HG03025 (cell line): Measurements from ENCODE around the gene CTSE.

Experiments used
- ATAC-seq: cut with Tn5 transposase; IDR thresholded peaks from one replicate; pipeline ENCODE4 v1.9.1; 2021; ENCODE audit warnings: mild to moderate bottlenecking, moderate library complexity; ENCODE audit not compliant: unreplicated experiment, low FRiP score

CTSE gene

DNA sequence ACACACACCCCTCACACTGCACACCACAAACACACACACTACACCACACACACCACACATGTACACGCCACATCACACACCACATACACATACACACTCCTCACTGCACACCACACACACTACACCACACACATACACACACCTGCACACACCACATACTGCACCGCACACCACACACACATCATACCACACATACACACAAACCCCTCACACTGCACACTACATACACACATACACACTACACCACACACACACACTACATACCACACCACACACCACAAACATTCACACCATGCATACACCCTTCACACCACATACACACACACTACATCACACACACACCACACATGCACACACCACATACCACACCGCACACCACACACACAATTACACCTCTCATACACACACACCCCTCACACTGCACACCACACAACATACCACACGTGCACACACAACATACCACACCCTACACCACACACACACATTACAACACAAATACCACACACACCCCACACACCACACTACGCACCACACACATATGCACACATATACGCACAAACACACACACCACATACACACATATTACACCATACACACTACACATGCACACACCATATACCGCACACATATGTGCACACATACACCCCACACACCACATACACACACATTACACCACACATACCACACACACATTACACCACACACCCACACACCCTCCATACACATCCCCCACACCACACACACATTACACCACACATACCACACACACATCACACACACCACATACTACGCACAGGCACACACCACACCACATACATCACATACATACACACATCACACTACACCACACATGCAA lies 50.1 kb downstream of the CTSE start:
- no peak for ATAC-seq

DNA sequence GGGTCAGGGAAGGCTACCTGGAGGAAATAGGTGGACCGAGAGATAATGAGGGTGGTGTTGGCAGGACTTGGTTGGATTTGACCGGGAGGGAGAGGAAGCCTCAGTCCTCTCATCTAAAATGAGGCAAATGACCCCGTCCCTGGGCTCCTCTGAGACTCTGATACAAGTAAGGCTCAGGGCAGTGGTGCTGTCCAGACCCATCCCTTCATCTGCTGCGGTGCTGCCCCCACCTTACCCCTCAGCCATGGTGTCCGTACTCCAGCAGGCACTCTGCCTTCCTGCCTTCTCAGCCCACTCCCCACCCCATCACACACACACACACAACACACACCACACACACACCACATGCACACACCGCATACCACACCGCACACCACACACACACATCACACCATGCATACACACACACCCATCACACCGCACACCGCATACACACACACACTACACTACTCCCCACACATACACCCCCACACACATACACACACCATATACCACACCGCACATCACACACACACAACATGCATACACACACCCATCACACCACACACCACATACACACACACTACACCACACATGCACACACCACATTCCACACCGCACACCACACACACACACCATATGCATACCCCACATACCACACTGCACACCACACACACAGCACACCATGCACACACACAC lies 51.1 kb downstream of the CTSE start:
- ATAC-seq = no peak

DNA sequence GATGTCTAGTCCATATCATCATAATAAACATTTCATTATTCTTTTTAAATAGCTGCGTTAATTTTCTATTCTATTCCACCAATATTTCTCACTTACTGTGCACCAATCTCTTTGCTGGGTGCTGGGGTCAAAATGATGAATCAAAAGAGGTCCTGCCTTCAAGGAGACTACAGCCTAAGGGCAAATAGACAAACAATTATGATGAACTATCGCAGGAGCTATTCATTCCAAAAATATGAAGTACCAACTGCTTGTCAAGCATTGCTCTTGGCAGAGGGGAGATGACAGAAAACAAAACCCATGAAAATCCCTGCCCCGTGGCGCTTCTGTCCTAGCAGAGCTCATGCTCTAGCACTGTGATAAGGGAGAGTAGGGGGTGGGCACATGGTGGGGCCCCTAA lies 51.6 kb downstream of the CTSE start:
- no peak for ATAC-seq

DNA sequence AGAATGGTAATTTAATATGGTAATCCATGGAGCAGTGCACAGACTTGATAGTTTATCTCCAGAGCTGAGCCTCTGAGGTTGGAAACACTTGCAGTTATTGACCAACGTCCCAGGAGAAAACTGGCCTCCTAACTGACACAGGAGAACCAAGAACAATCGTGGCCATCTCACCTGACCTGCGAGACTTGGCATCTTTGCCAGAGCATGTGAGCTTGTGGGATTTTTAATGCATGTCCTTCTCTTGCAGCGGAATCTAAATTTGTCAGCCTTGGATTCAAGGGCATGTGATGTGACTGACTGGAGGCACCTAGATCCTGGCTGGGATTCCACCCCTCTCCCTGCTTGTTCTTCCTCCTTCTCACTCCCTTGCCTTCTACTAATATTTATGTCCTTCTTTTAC lies 52.6 kb downstream of the CTSE start:
- ATAC-seq = no peak

DNA sequence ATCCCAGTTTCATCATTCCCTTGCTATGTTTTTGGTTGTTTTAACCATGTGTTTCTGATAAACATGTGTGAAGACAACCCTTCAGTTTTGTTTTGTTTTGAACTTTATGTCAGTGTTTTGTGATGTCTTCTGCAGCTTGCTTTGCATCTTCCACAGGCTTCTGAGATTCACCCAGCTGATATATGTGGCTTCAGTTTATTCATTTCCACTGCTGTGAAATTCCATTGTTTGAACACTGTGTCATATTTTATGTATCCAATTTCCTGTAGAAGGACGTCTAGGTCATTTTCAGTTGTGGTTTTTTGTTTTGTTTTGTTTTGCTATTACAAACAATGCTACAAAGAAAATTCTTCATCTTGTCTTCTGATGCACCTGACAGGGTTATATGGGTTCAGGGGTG lies 53.2 kb downstream of the CTSE start:
- ATAC-seq = no peak

DNA sequence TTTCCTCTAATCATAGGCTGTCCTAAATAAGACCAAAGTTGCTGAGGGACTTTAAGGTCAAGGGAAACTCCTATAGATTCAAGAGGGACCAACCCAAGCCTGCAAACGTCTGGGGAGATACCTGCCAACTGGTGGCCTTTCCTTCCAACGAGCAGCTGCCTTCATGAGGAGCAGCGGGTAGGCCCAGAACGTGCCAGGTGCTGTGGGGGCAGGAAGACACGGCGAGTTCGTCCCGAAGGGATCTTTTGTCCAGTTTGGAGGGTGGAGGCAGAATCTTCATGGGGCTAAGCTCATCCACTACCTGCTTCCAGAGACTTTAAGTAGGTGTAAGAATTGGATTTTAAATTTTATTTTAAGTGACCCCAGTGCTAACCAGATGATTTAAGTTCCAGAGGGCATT lies 54.5 kb downstream of the CTSE start:
- ATAC-seq = no peak

DNA sequence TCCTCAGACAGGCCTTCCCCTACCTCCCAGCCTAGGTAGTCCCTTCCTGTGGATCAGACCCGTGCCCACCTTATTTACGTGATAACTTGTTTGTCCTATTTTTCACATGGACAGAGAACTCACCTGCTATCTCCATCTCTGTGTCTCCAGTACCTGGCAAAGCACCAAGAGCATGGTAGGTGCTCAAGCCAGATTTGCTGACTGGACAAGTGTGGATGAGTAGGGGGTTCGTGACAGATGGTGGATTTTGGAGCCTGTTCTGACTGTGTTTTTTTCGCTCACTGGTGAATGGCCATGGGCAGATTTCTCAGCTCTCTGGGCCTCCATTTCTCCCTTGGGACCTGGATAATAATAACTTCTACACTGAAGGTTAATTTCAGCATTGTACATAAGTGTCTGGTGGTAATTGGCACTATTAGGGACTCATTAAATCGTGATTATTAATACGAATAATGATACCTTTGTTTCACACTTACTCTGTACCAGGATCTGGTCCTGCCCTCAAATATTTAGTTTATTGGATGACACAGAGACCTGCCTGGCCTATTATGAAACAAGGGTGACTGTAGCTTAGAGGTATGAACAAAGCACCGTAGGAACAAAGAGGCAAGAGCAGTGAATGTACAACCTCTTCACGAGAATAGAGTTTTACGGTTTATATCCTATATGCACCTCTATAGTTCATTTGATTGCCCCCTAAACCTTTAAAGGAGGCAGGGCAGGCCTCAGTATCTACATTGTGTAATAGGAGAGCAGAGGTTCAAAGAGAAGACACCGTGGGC lies 56.0 kb downstream of the CTSE start:
- no peak for ATAC-seq

DNA sequence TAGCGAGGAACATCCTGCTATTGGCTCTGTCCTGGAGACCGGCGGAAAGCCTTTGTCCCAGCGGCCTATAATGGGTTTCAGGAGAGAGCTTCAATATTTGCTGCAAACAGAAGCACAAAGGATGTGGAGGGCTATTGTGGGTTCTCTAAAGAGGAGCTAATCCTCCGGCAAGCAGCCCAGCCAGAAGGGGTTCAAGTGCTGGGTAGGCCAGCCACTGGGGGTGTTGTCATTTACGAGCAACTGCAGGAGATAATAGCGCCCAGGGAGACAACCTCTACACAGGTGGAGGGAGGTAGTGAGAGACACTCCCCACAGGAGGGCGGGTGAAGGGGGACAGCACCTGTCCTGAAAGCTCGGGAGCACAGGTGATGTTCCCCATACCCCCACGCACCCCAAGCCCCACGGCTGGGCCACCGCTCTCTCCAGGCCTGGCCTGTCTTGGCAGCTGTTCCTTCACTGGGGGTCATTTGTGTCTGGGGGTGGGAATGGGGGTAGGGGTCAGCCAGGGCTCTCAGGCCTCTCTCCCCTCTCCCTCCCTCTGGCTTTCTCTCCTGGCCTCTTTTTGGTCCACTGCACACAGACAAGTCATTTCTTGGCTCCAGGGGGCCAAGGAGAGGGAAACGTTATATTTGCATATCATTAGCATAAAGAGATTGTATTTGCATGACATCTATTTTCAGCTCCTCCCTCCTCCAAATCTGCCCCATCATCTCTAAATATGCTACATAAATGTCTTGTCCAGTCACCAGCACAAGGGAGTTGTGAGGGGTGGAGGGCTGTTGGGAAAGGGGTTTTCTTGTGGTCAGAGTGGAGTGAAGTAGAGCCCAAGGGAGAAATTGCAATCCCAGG lies 58.4 kb downstream of the CTSE start:
- no peak for ATAC-seq

DNA sequence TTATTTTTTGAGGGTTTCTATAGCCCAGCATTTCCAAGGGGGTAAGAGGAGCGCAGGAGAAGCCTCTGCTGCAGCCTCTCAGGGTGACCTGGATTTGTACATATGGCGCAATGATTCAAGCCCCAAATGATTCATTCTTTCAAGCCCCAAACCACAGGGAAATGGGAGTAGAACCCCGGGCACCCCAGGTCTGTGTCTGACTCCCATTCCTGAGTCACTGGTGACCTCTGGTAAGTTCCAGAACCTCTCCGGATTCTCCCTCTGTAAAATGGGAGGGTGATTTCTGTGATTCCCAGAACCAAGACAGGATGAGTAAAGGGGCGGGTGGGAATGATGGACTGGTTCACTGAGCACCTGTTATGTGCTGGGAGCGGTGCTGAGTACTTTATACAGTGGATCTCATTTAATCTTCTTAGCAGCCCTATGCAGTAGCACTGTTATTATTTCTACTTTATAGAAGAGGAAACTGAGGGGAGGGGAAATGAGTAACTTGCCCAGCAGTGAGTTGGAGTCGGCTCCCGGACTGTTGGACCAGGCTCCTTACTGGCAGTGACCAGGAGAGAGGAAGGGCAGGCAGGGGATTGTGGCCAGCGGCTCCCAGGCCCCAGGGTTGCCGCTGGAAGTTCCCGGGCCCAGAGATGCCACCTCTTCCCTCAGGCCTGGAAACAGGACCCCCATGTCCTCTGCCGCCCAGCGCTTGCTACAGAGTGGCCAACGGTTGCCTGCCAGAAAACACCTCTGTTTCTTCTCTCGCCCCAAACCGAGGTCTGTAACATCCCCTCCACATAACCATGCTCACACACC lies 60.1 kb downstream of the CTSE start:
- no peak for ATAC-seq

DNA sequence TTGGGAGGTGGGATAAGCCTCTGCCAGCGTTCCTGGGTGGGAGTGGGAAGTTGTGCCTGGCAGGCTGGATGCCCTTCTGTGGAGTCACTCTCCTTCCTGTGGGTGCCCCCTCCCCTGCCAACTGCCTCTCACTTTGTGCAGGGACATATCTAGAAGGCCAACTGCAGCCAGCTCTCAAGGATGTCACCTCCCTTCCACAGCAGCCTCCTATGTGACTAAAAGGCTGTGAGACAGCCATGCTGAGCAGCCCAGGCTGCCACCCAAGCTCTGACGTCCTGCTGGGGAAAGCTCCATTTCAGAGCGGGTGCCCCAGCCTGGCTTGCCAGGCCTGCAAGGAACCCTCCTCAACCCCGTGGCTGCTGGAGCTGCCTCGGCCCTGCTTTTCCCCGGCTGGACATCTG lies 60.9 kb downstream of the CTSE start:
- no peak for ATAC-seq

DNA sequence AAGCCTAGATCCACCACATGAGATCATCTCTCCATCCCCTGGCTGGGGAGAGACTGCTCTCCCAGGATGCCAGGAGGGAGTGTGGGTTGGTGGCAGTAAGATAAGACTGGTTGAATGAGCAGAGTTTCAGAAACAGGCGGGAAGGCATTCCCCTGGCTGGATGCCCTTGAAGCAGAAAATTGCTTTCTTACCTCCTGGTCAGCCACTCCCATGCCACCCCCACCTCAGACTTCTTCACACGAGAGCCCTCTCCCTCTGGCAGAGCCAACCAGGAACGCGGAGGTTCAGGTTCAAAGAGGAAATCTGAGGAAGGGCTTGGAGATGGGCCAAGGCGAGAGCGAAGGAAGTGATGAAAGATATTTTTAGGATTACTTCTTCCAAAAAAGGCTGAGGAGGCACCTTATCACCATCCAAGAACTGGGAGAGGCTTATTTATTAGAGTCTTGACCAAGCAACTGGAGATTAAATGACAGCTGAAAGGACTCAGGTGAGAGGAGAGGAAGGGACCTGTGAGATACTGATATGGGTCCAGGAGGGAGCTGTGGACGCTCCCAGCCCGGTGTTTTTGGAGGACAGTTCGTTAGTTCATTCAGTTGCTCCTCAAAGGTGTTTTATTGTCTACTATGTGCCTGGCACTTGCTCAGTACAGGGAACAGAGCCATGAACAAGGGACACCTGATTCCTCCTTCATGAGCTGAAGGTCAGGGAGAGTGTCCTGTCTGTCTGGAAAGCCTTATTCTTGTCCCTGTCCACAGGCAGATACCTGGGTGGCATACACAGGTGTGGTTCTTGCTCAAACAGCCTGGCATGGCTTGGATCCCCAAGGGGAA lies 61.5 kb downstream of the CTSE start:
- ATAC-seq = no peak

DNA sequence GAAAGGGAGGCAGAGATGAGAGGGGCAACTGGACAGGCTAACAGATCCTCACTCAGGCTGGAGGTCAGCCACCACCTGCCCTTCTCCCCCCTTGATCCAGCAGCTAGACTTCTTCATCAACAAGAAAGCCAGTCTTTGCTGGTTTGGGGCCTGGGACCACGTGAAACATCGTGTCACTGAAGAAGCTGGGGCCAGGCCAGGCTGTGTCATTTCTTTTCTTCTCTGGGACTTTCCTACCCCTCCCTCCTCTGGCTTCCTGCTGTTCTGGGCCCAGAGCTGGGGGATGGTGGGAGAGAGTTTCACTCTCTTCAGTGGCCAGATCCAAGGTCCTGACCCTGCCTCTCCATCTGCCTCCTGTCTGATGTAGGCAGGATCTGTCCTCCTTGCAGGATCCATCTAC lies 62.3 kb downstream of the CTSE start:
- ATAC-seq = no peak

DNA sequence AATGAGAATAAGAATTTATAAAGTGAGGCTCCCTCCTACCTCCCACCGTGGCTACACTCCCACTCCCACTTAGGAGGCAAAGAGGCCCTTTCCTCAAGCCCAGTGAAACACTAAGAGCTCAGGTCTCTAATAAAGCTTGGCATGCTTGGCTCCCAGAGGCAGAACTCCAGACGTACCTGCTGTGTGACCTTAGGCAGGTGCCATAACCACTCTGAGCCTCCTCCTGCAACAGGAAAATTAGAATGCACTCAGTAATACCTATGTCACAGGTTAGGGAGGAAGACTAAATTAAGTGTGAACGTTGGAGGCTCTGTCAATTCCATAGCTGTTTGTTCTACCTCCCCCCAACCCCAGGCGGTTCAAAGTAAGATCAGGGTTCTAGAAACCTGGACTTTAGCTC lies 63.9 kb downstream of the CTSE start:
- no peak for ATAC-seq
